Measurements from ENCODE around the gene MTUS2. TPM values are rescaled to one million over a fixed set of nuclear protein-coding genes. Genes with fewer than 3 reads are reported as not detected.

The MTUS2 gene
- total and polyA plus RNA-seq, 9 of the 15 experiments (the other 6 are each of a cell fraction or from before 2014, with no cell fraction given), result 0.01 to 0.28 (median 0.06) TPM; not detected in 1

GRCh38 chr13:29402166-29402636 is 582.1 kb downstream of the MTUS2 start (continued):
- TF ChIP-seq PBX2 (CRISPR knock-in tag; IDR thresholded peaks at IDR 0.05; ENCODE audit: low read depth), result no peak
- no peak for TF ChIP-seq PBX2 (tag; conservative IDR thresholded peaks at IDR 0.05; ENCODE audit: low read depth)
- peak; percentile 56; the same call in 1 of the 2 replicates for TF ChIP-seq MAFK (IDR thresholded peaks at IDR 0.05; ENCODE audit: low read length)
- TF ChIP-seq ZEB2 (IDR thresholded peaks at IDR 0.05), result peak; percentile 72
- no peak for TF ChIP-seq ZBTB8A (IDR thresholded peaks at IDR 0.05; ENCODE audit: partially characterized antibody)
- TF ChIP-seq ZNF146 (CRISPR knock-in tag; IDR thresholded peaks at IDR 0.05; ENCODE audit: unreplicated experiment), result no peak
- TF ChIP-seq MAFG (tag; conservative IDR thresholded peaks at IDR 0.05), result peak; percentile 89
- TF ChIP-seq HMG20A (CRISPR knock-in tag; conservative IDR thresholded peaks at IDR 0.05), result no peak
- no peak for TF ChIP-seq ZNF707 (CRISPR knock-in tag; conservative IDR thresholded peaks at IDR 0.05)
- TF ChIP-seq FOXA3 (CRISPR knock-in tag; conservative IDR thresholded peaks at IDR 0.05 in 1 of 2, IDR thresholded peaks at IDR 0.05 in 1 of 2), result peak in 1 of 2 experiments; percentile 54; a peak in 2 of 4 replicates
- peak; percentile 91 for TF ChIP-seq C11orf30 (IDR thresholded peaks at IDR 0.05; ENCODE audit: low read depth)
- no peak for TF ChIP-seq KLF16 (IDR thresholded peaks at IDR 0.05)
- peak; percentile 77 for TF ChIP-seq NFE2 (IDR thresholded peaks at IDR 0.05; ENCODE audit: low read depth)
- peak; percentile 61; the same call in 1 of the 2 replicates for TF ChIP-seq JUND (IDR thresholded peaks at IDR 0.05; ENCODE audit: borderline replicate concordance, low read depth, low read length)
- peak; percentile 59 for TF ChIP-seq JUND (tag; IDR thresholded peaks at IDR 0.05; ENCODE audit: borderline replicate concordance, low read depth, low read length)
- TF ChIP-seq GATAD2B (IDR thresholded peaks at IDR 0.05; ENCODE audit: borderline replicate concordance), result no peak
- TF ChIP-seq SOX6 (IDR thresholded peaks at IDR 0.05), result peak; percentile 81
- TF ChIP-seq BMI1 (IDR thresholded peaks at IDR 0.05; ENCODE audit: low read length), result no peak
- TF ChIP-seq ERF (CRISPR knock-in tag; IDR thresholded peaks at IDR 0.05), result no peak
- peak; percentile 34; the same call in 1 of the 2 replicates for TF ChIP-seq BHLHE40 (IDR thresholded peaks at IDR 0.05; ENCODE audit: low read length)
- TF ChIP-seq LEF1 (IDR thresholded peaks at IDR 0.05), result peak; percentile 41; the same call in 1 of the 2 replicates

Data from K562 (cell line).